KOPT-K1 (cell line): Measurements from ENCODE around the gene EVI5L.
"Not testable (repeated sequence)": the region's sequence is repeated elsewhere in the genome, so short reads cannot be mapped to it uniquely, and the experiment has no call there.

ENCODE experiments used
- H3K27ac ChIP-seq: fragments of 200-600 bp; sonication (generic); 2 replicates; pipeline ENCODE4 v1.5.1; 2016; ENCODE audit warnings: antibody characterized with exemption, mild to moderate bottlenecking, low read depth, low read length; ENCODE audit not compliant: poor library complexity, severe bottlenecking
- H3K36me3 ChIP-seq: fragments of 200-600 bp; sonication (generic); 2 replicates; pipeline ENCODE4 v1.5.1; 2017; ENCODE audit warnings: antibody characterized with exemption, mild to moderate bottlenecking, low read length, moderate library complexity; ENCODE audit not compliant: insufficient read depth
- H3K9me3 ChIP-seq: fragments of 200-600 bp; sonication (generic); 2 replicates; pipeline ENCODE4 v1.5.1; 2017; ENCODE audit warnings: antibody characterized with exemption, low read length, mild to moderate bottlenecking; ENCODE audit not compliant: insufficient read depth, poor library complexity, severe bottlenecking

EVI5L gene

DNA sequence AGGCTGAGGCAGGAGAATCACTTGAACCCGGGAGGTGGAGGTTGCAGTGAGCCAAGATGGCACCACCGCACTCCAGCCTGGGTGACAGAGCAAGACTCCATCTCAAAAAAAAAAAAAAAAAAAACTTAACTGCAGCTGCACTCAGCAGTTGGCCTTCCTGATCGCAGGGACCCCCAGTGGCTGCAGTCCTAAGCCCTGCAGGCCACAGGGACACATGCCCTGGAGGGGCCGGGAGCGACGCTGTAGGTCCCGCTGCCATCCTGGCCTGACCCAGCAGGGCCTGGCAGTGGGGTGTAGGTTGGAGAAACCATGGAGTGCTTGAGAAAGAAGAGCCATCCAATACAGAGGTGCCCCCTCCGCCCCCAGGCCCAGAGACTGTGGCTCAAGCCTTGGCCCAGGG, 29.1 kb downstream of the EVI5L start:
- H3K36me3 ChIP-seq, H3K9me3 ChIP-seq, H3K27ac ChIP-seq: not testable (repeated sequence)

DNA sequence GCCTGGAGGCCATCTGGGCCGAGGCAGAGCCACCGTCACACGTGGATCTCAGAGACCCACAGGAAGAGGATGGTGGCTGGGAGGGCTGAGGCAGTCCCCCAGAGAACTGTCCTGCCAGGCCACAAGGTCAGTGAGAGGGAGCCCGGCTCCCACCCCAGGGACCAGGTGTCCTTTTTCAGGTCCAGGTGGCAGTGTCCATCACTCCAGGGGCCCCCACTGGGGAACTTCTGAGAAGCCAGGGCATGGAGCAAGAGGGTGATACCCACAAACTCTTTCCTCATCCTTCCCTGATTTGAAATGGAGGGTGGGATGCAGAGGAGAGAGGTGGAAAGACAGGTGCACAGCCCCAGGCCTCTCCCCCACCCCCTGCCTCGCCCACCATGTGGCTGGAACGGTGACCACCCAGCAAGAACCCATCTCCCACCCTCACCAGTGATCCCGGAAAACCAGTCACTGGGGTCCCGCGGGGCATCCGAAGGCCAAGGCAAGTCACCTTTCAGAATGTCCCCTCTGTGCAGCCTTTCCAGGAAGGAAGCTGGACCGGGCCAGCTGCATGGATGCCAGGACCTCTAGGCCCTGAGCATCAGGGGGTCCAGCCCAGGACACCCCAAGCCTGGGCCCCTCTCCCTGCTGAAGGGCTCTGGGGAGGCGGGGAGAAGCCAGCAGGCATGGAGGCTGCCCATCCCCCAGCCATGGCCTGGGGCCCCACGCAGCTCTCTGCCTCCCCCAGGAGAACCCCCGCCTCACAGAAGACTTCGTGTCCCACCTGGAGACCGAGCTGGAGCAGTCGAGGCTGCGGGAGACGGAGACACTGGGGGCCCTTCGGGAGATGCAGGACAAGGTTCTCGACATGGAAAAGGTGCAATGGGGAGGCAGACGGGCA, 30.1 kb downstream of the EVI5L start:
- Histone ChIP-seq H3K36me3 (no peaks in the 10 kb centered on the region), H3K27ac (no peak overlapping the region), H3K9me3 (no peaks in the 10 kb centered on the region)

DNA sequence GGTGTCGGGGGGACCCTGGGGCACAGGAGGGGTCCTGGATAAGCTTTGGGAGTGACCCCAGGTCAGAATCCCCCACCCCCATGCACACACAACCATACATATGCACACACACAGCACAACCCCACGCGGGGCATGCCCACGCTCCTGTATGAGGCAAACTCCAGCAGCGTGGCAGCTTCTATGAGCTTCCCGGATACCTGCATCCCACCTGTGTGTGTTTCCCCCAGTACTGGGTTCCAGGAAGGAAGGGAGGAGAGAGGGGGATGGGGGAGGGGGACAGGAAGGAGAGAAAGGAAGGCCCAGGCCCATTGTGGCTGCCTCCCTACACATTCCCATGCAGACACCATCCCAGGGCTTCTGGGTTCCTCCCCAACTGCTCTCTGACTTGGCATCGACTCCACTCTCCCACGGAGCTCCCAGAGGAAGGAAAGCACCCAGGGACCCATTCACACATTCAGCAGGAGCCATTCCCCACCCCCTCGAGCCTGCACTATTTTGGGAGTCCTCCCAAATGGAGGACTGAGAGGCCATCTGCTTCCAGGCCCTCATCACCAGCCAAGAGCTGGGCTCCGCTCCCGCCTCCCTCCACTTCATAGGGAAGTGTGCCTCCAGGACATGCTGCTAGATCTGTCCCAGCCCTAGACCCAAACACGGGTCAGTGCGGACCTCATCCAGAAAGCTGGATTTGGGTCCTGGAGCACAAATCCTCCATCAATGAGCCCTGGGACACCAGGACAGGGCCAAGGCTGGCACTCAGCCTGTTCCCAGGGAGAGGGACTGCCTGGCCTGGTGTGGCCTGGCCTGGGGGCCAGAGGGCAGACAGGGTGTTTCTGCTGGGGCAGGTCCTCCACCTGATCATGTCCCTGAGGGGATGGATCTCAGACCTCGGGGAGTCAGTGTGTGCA, 30.9 kb downstream of the EVI5L start:
- Histone ChIP-seq H3K36me3 (no peaks in the 10 kb centered on the region), H3K9me3 (no peaks in the 10 kb centered on the region), H3K27ac (no peak overlapping the region)

DNA sequence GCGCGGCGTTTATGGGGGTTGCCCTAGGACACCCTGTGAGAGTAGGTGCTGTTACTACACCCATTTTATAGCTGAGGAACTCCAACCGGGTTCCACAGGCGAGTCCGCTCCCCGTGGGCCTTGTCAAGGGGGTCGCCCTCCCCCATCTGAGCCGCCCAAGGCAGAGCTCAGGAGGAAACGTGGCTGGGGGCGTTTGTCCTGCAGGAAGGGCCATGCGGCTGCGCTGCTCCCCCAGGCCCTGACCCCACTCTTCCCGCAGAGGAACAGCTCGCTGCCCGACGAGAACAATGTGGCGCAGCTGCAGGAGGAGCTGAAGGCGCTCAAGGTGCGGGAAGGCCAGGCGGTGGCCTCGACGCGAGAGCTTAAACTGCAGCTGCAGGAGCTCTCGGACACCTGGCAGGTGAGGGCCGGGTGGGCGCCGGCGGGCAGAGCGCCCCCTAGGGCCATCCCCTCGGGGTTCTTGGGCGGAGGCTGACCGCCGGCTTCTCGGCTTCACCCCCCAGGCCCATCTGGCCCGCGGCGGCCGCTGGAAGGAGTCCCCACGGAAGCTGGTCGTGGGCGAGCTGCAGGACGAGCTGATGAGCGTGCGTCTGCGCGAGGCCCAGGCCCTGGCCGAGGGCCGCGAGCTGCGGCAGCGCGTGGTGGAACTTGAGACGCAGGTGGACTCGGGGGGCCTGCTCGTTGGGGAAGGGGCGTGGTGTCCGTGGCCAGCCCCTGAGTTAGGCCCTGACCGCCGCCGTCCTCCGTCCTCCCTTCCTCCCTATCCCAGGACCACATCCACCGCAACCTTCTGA, 31.8 kb downstream of the EVI5L start:
- H3K9me3 ChIP-seq: no peaks in the 10 kb centered on the region
- H3K27ac ChIP-seq: no peak overlapping the region
- no peaks in the 10 kb centered on the region for H3K36me3 ChIP-seq

DNA sequence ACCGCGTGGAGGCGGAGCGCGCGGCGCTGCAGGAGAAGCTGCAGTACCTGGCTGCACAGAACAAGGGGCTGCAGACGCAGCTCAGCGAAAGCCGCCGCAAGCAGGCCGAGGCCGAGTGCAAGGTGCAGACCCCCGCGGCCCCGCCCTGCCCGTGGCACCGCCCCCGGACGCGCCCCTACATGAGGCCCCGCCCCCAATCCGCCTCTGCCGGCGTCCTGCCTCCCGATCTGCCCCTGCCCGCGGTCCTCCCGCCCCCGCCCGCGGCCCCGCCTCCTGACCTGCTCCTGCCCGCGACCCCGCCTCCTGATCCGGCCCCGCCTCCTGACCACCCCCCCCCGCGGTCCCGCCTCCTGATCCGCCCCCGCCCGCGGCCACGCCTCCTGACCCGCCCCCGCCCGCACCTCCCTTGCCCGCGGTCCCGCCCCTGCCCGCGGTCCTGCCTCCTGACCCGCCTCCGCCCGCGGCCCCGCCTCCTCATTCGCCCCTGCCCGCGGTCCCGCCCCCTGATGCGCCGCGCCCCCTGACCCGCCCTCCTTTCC, 32.5 kb downstream of the EVI5L start:
- Histone ChIP-seq H3K27ac (no peak overlapping the region), H3K36me3 (no peaks in the 10 kb centered on the region), H3K9me3 (no peaks in the 10 kb centered on the region)

DNA sequence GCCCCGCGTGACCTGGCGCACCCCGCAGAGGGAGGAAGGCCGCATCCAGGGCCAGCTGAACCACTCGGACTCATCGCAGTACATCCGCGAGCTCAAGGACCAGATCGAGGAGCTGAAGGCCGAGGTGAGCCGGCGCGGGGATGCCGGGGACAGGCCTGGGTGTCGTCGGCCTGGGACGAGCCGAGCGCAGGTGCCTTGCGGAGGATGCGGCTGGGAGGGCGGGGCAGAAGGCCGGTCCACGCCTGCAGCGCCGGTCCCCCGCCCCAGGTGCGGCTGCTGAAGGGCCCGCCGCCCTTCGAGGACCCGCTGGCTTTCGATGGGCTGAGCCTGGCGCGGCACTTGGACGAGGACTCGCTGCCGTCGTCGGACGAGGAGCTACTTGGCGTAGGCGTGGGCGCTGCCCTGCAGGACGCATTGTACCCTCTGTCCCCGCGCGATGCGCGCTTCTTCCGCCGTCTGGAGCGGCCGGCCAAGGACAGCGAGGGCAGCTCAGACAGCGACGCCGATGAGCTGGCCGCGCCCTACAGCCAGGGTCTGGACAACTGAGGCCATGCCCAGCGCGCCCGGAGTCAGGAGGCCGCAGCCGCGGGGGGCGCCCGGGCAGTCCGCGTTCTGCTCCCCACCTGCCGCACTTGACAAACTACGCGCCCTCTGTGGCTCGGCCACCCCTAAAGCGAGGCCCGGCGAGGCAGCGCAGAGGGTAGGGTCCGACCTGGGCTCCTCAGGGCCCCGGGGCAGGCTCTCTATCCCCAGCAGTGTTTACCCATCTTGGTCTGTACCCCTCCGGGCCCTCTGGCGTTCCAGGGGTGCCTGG, 33.3 kb downstream of the EVI5L start:
- Histone ChIP-seq H3K27ac (no peak overlapping the region), H3K36me3 (no peaks in the 10 kb centered on the region), H3K9me3 (no peaks in the 10 kb centered on the region)

DNA sequence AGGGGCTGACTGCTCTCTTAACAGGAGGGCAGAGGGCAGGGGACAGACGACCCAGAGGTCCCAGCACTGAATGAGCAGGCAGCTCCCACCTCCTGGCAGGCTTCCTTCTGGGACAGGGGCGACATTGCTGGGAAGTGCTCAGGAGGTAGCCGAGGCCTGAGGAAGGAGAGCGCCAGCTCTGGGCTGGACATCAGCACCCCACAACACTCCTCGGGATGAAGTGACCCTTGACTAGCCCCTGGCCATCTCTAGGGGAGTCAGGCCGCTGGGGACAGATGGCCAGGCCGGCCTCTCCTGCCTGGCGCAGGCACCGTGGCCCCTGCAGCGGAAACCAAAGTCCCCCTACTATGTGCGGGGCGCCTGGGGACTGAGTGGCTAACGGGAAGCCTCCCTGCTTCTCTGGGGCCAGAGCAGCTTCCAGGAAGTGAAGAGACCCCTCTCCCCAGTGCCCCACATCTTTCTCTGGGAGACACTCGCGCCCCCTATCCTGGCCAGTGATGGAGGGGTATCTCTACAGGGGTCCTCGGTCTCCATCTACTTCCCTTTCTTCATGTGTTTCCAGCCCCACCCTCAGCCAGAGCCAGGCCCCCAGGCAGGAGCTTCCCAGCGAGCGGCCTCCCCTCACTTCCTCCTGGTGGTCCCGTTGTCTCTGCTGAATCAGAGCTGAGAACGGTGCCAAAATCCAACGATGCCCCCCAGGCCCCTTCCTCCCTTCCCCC, 34.1 kb downstream of the EVI5L start:
- Histone ChIP-seq H3K27ac (no peak overlapping the region), H3K36me3 (no peaks in the 10 kb centered on the region)

DNA sequence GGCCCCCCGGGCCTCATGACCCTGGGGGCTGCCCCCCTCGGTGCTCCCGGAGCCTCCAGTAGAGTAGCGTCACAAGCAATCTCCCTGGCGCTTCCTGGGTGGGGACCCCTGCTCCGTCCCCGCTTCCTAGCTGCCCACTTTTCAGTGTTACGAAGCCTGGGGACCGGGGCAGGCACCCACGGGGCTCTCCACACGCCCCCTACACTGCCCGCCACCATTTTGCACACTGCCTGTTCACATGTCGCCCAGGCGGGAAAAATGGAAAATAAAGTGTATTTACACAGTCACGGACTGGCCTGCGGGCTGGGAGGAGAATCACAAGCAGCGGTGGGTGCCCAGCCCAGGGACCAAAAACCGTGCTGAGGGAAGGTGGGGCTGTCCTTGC, 34.7 kb downstream of the EVI5L start:
- H3K27ac ChIP-seq: no peak overlapping the region
- no peaks in the 10 kb centered on the region for H3K36me3 ChIP-seq
- H3K9me3 ChIP-seq: no peaks in the 10 kb centered on the region

More for the DNA sequence above, 34.1 kb downstream of the EVI5L start:
- no peaks in the 10 kb centered on the region for H3K9me3 ChIP-seq

DNA sequence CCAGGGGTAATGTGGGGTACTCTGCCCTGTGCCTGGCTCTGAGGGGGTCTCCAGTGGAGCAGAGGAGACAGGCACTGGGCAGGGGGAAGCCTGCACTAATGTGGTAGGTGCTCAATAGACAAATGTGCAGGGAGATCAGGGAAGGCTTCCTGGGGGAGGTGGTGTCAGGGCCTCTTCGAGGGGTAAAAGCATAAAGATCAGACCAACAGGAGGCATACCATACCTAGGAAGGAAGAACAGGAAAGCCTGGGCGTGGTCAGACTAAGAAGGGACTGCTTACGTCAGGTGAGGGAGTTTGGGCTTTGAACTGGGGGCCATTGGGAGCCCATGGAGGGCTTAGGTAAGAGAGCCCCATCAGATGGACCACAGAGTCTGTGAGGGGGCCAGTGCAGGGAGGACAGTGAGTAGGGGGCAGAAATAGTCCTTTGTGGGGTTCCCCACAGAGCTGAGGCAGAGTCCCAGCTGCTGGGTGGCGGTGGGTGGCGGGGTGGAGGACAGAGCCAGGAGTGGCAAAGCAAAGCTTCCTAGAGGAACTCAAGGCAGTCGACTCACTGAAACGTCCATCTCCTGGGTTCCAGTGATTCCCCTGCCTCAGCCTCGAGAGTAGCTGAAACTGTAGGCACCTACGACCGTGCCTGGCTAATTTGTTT, 35.4 kb downstream of the EVI5L start:
- Histone ChIP-seq H3K27ac (no peak overlapping the region), H3K9me3 (no peaks in the 10 kb centered on the region), H3K36me3 (no peaks in the 10 kb centered on the region)

DNA sequence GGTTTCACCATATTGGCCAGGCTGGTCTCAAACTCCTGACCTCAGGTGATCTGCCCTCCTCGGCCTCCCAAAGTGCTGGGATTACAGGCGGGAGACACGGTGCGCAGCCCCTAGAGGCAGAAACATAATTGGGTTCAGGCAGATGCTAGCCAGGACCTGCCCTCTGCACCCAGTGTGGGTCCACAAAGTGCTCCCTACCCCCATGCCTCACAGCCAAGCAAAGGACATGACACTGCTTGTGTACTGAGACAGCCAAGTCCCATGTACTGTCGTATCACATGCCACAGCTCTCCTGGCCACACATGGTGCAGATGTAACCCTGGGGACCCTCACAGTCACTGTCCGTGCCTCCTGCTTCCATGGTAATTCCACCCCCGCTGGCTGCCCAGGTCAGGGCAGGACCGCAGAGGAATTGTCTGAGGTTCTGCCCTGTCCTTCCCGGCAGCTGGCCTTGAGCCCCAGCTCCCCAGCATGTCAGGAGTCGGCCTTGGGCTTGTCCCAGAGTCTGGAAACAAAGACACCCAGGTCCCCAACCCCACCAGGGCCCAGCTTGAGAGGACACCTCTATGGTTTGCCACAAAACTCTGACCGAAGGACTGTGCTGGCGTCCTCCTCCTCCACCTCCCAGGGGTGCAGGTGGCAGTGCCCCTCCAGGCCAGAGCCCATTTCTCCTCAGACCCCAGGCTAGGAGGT, 36.5 kb downstream of the EVI5L start:
- Histone ChIP-seq H3K27ac (no peak overlapping the region), H3K9me3 (no peaks in the 10 kb centered on the region), H3K36me3 (no peaks in the 10 kb centered on the region)

DNA sequence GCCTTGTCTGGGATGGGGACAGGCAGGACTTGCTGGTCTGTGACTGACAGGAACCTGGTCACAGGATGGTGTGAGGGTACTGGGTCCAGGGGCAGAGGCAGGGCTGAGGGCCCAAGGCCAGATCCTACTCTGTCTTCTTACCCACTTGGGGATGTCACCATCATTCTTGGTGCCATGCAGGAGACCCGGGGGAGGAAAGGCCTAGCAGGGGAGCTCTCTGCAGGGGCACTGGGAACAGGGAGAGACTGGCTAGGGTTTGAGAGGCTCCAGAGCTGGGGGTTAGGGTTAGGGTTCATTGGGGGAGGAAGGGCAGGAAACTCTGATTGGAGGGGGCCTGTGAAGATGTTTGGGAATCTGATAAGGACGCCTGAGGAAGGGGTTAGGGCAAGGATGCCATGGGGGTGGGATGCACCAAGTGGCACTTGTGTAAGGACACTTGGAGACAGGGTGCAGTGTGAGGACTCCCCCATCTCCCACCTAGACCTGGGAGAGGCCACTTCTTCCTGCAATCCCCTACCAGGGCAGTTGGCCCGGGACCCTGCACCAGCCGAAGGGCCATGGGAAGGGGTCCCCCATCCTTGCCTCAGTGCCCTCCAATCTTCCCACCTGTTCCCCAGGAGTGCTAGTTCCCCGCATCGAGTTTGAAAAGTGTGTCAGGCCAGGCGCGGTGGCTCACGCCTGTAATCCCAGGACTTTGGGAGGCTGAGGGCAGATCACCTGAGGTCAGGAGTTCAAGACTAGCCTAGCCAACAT, 37.2 kb downstream of the EVI5L start:
- no peaks in the 10 kb centered on the region for H3K36me3 ChIP-seq
- no peaks in the 10 kb centered on the region for H3K9me3 ChIP-seq
- H3K27ac ChIP-seq: no peak overlapping the region

DNA sequence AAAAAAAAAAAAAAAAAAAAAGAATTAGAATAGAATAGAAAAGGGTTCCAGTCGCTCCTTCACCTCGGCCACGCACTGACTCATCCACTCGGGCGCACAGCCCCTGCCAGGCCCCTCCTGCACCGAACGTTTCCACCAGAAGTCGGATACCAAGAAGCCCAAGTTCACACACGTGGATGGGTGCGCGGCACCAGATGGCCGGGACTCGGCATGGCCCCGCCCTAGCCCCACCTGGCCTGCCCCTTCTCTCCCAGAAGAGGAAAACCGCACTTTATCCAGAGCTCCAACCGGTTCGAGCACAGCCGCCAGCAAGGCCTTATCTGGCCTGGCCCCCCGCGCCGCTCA, 38.3 kb downstream of the EVI5L start:
- no peaks in the 10 kb centered on the region for H3K36me3 ChIP-seq
- no peak overlapping the region for H3K27ac ChIP-seq
- no peaks in the 10 kb centered on the region for H3K9me3 ChIP-seq
